ENCODE data around the gene C16orf96. TPM values are rescaled to one million over a fixed set of nuclear protein-coding genes. Genes with fewer than 3 reads are reported as not detected.

Gene C16orf96
- total RNA-seq, 1 experiment from 2014 or later = 1.4 TPM

DNA sequence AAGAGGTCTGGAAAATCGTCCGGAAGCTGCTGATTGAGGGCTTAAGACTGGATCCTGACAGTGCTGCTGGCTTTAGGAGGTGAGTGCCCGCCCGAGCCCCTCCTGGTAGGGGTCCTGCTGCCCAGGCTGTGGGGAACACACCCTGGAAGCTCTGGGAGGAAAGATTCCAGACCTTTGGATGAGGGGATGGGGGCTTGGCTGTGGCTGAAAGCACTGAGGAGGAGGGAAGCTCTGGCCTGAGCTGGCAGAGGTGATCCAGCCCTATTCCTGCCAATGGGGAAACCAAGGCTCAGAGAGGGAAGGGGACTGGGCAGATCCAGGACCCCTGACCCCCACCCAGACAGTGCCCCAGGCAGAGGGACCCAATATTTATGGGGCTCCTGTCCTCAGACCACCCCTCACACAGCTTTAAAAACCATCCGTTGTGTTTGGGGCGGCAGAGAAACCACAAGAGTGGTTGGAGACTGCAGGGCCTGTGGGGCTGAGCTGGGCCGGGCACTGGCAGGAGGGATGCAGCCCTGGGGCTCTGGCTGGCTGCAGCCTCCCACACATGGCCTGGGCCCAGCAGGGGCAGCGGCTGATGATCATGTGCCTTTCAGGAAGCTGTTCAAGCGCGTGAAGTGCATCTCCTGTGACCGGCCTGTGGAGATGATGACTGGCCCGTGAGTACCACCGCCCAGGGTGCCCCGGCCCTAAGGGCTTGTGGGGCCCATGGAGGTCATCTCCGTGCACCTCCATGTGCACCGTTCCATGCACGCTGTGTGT is 35.7 kb downstream of the C16orf96 start:
- Mint-ChIP-seq H3K9me3 (peaks cover 9 to 10% of the 10 kb centered on the region in 2 experiments; a peak in 4 of 5 replicates), H3K27me3 (ENCODE audit: low read depth) (peaks cover 17% of the 10 kb centered on the region), H3K36me3 (ENCODE audit: insufficient read depth in 1 of 3, low read depth in 3 of 3) (peaks cover 5 to 11% (median 6%) of the 10 kb centered on the region in 3 experiments; a peak in 5 of 7 replicates), H3K4me1 (peaks cover 25 to 27% of the 10 kb centered on the region in 2 experiments), H3K4me3 (no peak overlapping the region), H3K27ac (peak overlapping the region in 1 of 3 experiments; percentile 16; a peak in 2 of 7 replicates)
- H3K23ac ChIP-seq (ENCODE audit: insufficient read length, low read depth, low read length) = no peak overlapping the region
- no peak overlapping the region for H3K4ac ChIP-seq (ENCODE audit: low read depth, low read length)
- TF ChIP-seq, protein P1, sequence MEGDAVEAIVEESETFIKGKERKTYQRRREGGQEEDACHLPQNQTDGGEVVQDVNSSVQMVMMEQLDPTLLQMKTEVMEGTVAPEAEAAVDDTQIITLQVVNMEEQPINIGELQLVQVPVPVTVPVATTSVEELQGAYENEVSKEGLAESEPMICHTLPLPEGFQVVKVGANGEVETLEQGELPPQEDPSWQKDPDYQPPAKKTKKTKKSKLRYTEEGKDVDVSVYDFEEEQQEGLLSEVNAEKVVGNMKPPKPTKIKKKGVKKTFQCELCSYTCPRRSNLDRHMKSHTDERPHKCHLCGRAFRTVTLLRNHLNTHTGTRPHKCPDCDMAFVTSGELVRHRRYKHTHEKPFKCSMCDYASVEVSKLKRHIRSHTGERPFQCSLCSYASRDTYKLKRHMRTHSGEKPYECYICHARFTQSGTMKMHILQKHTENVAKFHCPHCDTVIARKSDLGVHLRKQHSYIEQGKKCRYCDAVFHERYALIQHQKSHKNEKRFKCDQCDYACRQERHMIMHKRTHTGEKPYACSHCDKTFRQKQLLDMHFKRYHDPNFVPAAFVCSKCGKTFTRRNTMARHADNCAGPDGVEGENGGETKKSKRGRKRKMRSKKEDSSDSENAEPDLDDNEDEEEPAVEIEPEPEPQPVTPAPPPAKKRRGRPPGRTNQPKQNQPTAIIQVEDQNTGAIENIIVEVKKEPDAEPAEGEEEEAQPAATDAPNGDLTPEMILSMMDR (conservative IDR thresholded peaks at IDR 0.05) = no peak
- no peak overlapping the region for H2BK5ac ChIP-seq (ENCODE audit: insufficient read length, low read length)
- no peak overlapping the region for H2BK12ac ChIP-seq (ENCODE audit: insufficient read length, low read depth, low read length)
- H2AK5ac ChIP-seq (ENCODE audit: insufficient read length, low read length) = no peak overlapping the region
- peak; percentile 46 for DNase-seq
- no peak overlapping the region for H2AFZ ChIP-seq (ENCODE audit: low read length)
- no peak overlapping the region for H2BK20ac ChIP-seq (ENCODE audit: low read depth, low read length, poor library complexity, severe bottlenecking)
- H3T11ph ChIP-seq (ENCODE audit: low read length) = no peak overlapping the region
- no peak overlapping the region for H3K18ac ChIP-seq (ENCODE audit: insufficient read length, low read depth, low read length)
- H3K79me2 ChIP-seq (ENCODE audit: insufficient read depth, low read length) = no peaks in the 10 kb centered on the region
- no peaks in the 10 kb centered on the region for H3K9me3 ChIP-seq (ENCODE audit: control insufficient read depth, low read depth, low read length)
- H3K9ac ChIP-seq (ENCODE audit: extremely low read depth, insufficient read length, low read length) = no peak overlapping the region
- H3K4me1 ChIP-seq (ENCODE audit: insufficient read depth, low read length) = peaks cover 5% of the 10 kb centered on the region; the same call in 1 of the 2 replicates
- no CpG with 5 or more reads among the region's 17 CpGs for WGBS (ENCODE audit: extremely low coverage, insufficient read length, low lambda C conversion rate)
- no peak overlapping the region for H3K4me2 ChIP-seq (ENCODE audit: insufficient read depth, insufficient read length, low read length)
- H2BK120ac ChIP-seq (ENCODE audit: low read depth, low read length, poor library complexity, severe bottlenecking) = no peak overlapping the region
- H3K27me3 ChIP-seq (ENCODE audit: insufficient read depth, low read length) = no peaks in the 10 kb centered on the region
- no peak overlapping the region for H3K56ac ChIP-seq (ENCODE audit: insufficient read length, low read depth, low read length)
- no peak overlapping the region for H3K27ac ChIP-seq (ENCODE audit: insufficient read length, low read depth, low read length)
- no peaks in the 10 kb centered on the region for H3K23me2 ChIP-seq (ENCODE audit: insufficient read length, low read depth, low read length, poor library complexity, severe bottlenecking)
- H2BK15ac ChIP-seq (ENCODE audit: low read depth, low read length) = no peak overlapping the region
- no peak overlapping the region for H3K14ac ChIP-seq (ENCODE audit: insufficient read depth, low read length)
- H3K79me1 ChIP-seq (ENCODE audit: insufficient read depth, low read depth, low read length, poor library complexity, severe bottlenecking) = no peaks in the 10 kb centered on the region
- H4K5ac ChIP-seq (ENCODE audit: insufficient read length, low read depth, low read length) = no peak overlapping the region
- H4K91ac ChIP-seq (ENCODE audit: insufficient read length, low read depth, low read length) = no peak overlapping the region
- H4K20me1 ChIP-seq (ENCODE audit: control insufficient read depth, insufficient read depth, insufficient read length) = no peaks in the 10 kb centered on the region
- H4K8ac ChIP-seq (replicated peaks; ENCODE audit: insufficient read length, low read depth, low read length) = no peak overlapping the region
